Type B pancreatic cell (in vitro differentiated cells): ENCODE results near the gene TPST2. TPM values are rescaled to one million over a fixed set of nuclear protein-coding genes. Genes with fewer than 3 reads are reported as not detected.

ENCODE experiments used
- DNase-seq: peaks from one replicate; pipeline ENCODE4 v3.0.0; 2021; ENCODE audit warnings: mixed read lengths; ENCODE audit not compliant: unreplicated experiment; ENCODE audit errors: extremely low spot score
- H3K27ac Mint-ChIP-seq: 2 replicates; pipeline ENCODE4 v1.8.0; 2021; ENCODE audit warnings: mild to moderate bottlenecking, mixed read lengths
- H3K27me3 Mint-ChIP-seq: 2 replicates; pipeline ENCODE4 v1.8.0; 2021; ENCODE audit warnings: mixed read lengths
- H3K36me3 Mint-ChIP-seq: 2 replicates; pipeline ENCODE4 v1.8.0; 2021; ENCODE audit warnings: mixed read lengths
- H3K4me1 Mint-ChIP-seq: one replicate; pipeline ENCODE4 v1.8.0; 2021; ENCODE audit warnings: mixed read lengths; ENCODE audit not compliant: unreplicated experiment
- H3K4me3 Mint-ChIP-seq: 2 replicates; pipeline ENCODE4 v1.8.0; 2021; ENCODE audit warnings: mild to moderate bottlenecking, mixed read lengths
- H3K9me3 Mint-ChIP-seq: 2 replicates; pipeline ENCODE4 v1.8.0; 2021; ENCODE audit warnings: mixed read lengths
- total RNA-seq: library from RNA; stranded (reverse); gene quantifications from 2 replicates; pipeline ENCODE4 v1.2.1, GENCODE V29; 2021; ENCODE audit warnings: low replicate concordance
- TF ChIP-seq, protein P1 (sequence below): fragments of 200-600 bp; sonication (generic); conservative IDR thresholded peaks from 2 replicates; pipeline ENCODE4 v1.5.0; 2021; ENCODE audit warnings: antibody characterized with exemption, mild to moderate bottlenecking

Gene TPST2
- total RNA-seq, 1 donor from 2014 or later, result 15.7 TPM

- Mint-ChIP-seq H3K36me3 (no peaks in the 10 kb centered on the region), H3K4me3 (no peak overlapping the region), H3K27ac (no peak overlapping the region), H3K4me1 (no peaks in the 10 kb centered on the region), H3K27me3 (no peaks in the 10 kb centered on the region), H3K9me3 (no peaks in the 10 kb centered on the region)
- TF ChIP-seq, protein P1, sequence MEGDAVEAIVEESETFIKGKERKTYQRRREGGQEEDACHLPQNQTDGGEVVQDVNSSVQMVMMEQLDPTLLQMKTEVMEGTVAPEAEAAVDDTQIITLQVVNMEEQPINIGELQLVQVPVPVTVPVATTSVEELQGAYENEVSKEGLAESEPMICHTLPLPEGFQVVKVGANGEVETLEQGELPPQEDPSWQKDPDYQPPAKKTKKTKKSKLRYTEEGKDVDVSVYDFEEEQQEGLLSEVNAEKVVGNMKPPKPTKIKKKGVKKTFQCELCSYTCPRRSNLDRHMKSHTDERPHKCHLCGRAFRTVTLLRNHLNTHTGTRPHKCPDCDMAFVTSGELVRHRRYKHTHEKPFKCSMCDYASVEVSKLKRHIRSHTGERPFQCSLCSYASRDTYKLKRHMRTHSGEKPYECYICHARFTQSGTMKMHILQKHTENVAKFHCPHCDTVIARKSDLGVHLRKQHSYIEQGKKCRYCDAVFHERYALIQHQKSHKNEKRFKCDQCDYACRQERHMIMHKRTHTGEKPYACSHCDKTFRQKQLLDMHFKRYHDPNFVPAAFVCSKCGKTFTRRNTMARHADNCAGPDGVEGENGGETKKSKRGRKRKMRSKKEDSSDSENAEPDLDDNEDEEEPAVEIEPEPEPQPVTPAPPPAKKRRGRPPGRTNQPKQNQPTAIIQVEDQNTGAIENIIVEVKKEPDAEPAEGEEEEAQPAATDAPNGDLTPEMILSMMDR, result no peak
- DNase-seq, result no peak
These were observed 67.3 kb downstream of the TPST2 start for GRCh38 chr22:26522592-26522991.

DNA sequence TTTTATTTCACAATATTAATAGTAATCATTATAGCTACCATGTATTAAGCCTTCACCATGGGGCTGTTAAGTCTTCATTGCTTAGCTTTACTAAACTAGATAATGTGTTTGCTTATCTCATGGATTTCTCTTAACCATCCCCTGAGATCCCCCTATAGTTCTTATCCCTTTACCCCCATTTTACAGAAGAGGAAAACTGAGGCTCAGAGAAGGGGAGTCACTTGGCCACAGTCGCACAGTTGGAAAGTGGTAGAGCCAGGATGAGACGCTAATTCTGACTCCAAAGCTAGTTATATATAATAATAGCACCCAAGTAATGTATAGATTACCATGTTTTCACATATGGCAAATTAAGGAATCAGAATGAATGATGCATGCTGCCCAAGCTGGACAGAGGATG is 67.9 kb downstream of the TPST2 start:
- TF ChIP-seq, protein P1, result no peak
- H3K9me3 Mint-ChIP-seq, result no peaks in the 10 kb centered on the region
- no peak overlapping the region for H3K27ac Mint-ChIP-seq

DNA sequence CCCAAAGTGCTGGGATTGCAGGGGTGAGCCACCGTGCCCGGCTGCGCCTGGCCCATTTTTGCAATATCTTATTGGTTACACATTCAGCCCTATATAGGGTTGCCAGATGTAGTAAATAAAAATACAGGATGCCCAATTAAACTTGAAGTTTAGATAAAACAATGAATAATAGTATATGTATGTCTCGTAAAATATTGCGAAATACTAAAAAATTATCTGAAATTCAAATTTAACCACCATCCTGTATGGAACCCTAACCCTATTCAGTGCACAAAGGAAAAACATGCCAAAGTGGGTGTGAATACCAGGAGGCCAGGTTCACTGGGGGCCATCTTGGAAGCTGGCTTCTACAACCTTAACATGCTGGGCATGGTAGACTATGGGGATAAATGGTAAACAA is 72.5 kb downstream of the TPST2 start:
- Mint-ChIP-seq H3K27me3 (no peaks in the 10 kb centered on the region), H3K4me3 (no peak overlapping the region), H3K36me3 (no peaks in the 10 kb centered on the region), H3K27ac (no peak overlapping the region), H3K4me1 (peaks cover 17% of the 10 kb centered on the region), H3K9me3 (no peaks in the 10 kb centered on the region)
- TF ChIP-seq, protein P1, result no peak
- no peak for DNase-seq

More for the DNA sequence above, 67.9 kb downstream of the TPST2 start:
- no peaks in the 10 kb centered on the region for H3K4me1 Mint-ChIP-seq
- no peak overlapping the region for H3K4me3 Mint-ChIP-seq
- no peaks in the 10 kb centered on the region for H3K36me3 Mint-ChIP-seq
- no peak for DNase-seq
- H3K27me3 Mint-ChIP-seq, result no peaks in the 10 kb centered on the region

DNA sequence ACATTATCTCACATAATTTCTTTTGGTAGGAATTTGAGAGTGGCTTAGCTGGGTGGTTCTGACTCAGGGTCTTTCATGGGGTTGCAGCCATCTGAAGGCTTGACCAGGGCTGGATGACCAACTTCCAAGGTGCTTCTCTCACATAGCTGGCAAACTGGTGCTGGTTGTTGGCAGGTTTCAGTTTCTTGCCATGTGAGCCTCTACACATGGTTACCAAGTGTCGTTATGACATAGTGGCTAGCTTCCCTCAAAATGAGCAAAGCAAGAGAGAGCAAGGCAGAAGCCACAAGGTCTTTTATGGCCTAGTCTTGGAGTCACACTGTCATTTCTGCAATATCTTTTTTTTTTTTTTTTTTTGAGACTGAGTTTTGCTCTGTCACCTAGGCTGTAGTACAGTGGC is 73.4 kb downstream of the TPST2 start:
- TF ChIP-seq, protein P1, result no peak
- H3K9me3 Mint-ChIP-seq, result no peaks in the 10 kb centered on the region
- H3K27me3 Mint-ChIP-seq, result no peaks in the 10 kb centered on the region
- H3K27ac Mint-ChIP-seq, result no peak overlapping the region
- no peak for DNase-seq
- no peak overlapping the region for H3K4me3 Mint-ChIP-seq
- H3K36me3 Mint-ChIP-seq, result no peaks in the 10 kb centered on the region
- H3K4me1 Mint-ChIP-seq, result peaks cover 21% of the 10 kb centered on the region

DNA sequence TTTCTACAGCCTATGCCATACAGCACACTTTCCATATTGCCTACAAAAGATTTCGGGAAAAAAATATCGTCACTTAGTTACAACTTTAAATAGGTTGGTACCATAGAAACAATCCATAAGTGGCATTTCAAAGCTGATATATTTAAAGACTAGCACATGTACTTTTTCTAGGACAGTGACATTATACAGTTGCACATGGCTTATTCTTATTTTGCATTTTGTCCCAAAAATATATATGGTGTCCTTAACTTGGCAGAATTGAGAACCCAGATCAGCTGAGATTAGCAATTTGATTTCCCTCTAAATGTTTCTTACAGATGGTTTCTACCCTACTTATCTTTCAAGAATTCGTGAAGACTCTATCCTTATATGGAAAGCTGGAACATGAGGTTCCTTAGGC is 74.0 kb downstream of the TPST2 start:
- Mint-ChIP-seq H3K4me3 (no peak overlapping the region), H3K9me3 (no peaks in the 10 kb centered on the region), H3K27me3 (no peaks in the 10 kb centered on the region), H3K4me1 (peaks cover 27% of the 10 kb centered on the region), H3K36me3 (no peaks in the 10 kb centered on the region), H3K27ac (no peak overlapping the region)
- no peak for DNase-seq
- TF ChIP-seq, protein P1, result no peak
